NCI-H524 treated with DMSO at 0.1 percent for 48 hours (cell line): ENCODE measurements around the gene MAZ.
"Not testable (repeated sequence)": the region's sequence is repeated elsewhere in the genome, so short reads cannot be mapped to it uniquely, and the experiment has no call there.

Source experiments
- DNase-seq: peaks from one replicate; lab custom pipeline; 2025; lab: John Stamatoyannopoulos, UW

Gene MAZ

DNA sequence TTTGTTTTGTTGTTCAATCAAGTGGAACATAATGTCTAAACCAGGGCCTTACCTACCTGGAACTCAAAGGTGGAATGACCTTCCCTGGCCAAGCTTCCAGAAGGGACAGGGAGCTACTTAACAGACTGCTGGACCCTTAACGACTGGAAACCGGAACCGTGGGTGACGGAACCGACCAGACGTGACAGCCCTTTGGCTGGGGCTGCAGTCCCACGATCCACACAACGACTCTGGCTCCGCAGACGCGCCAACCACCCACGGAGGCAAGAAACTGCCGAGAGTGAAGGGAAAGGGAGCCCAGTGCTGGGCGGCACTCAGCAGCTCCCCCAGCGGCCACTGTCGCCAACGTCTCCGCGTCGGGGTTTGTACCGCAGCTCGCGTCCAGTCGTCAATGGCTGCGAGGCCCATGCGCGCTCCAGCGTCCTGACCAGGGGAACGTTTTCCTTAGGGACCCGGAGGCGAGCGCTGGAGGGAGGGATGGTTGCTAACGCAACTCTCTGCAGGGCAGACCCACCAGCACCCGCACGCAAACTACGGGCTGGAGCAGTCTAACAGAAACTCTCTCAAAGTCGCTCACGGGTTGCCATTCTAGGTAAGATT, 21.3 kb upstream of the MAZ start:
- no peak for DNase-seq

DNA sequence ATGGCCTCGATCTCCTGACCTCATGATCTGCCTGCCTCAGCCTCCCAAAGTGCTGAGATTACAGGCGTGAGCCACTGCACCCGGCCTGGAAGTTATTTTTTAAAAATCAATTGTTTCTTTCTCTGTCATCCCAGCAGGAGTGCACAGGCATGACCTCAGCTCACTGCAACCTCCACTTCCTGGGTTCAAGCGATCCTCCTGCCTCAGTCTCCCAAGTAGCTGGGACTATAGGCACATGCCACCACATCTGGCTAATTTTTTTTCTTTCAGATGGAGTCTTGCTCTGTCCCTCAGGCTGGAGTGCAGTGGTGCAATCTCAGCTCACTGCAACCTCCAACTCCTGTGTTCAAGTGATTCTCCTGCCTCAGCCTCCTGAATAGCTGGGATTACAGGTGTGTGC, 19.2 kb upstream of the MAZ start:
- not testable (repeated sequence) for DNase-seq

DNA sequence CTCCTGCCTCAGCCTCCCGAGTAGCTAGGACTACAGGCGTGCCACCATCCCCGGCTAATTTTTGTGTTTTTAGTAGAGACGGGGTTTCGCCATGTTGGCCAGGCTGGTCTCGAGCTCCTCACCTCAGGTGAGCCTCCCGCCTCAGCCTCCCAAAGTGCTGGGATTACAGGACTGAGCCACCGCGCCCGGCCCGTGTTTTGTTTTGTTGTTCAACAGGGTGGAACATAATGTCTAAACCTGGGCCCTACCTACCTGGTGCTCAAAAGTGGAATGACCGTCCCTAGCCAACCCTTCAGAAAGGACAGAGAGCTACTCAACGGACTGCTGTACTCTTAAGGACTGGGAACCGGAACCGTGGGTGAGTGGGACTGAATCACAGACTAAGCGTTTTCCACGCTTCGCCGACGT, 16.6 kb upstream of the MAZ start:
- no peak for DNase-seq

GRCh38 chr16:29790183-29790948, 16.0 kb upstream of the MAZ start, which contains the start of gene KIF22:
TSS of gene KIF22 (plus strand) at chr16:29790751. CDS start at chr16:29790760, 9 bp downstream.
- DNase-seq, result peak; percentile 96

DNA sequence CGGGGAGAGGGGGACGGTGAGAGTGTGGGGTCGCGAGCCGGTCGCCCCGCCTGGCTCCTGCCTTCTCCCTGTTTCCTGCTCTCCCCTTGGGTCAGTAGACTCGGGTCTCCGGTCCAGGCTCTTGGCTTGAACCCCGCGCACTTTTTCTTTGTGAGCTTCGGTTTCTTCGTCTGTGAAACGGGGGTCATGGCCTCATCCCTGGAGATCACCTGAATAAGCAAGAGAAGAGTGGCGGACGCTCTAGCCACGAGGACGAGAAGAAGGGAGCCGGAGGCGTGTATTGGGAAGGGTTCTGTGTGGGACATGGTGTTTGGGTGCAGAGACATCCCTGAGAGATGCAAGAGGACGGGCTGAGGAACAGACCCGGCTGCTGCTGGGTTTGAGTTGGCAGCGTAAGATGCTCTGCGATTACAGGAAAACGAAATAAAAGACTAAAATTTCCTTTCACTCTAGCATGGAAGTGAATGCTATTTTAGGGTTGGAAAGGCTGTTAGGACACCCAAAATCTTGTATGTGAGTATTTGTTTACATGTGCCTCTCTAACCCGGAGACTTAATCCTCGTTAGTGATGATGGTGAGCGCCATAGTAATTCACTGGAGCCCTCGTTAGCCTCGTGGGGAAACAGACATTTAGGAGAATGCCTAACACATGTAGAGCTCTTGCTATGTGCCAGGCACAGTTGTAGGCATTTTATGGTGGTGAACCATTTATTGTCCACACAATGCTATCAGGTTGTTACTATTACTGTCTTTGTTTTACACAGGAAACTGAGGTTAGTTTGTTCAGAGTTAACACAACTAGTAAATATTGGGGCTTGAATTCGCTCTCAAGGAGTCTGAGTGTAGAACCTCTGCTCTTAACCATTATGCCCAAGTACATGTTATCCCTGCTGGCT, 15.1 kb upstream of the MAZ start:
- DNase-seq, result no peak

- DNase-seq, result no peak
These were observed 14.2 kb upstream of the MAZ start for GRCh38 chr16:29791845-29792807.

DNA sequence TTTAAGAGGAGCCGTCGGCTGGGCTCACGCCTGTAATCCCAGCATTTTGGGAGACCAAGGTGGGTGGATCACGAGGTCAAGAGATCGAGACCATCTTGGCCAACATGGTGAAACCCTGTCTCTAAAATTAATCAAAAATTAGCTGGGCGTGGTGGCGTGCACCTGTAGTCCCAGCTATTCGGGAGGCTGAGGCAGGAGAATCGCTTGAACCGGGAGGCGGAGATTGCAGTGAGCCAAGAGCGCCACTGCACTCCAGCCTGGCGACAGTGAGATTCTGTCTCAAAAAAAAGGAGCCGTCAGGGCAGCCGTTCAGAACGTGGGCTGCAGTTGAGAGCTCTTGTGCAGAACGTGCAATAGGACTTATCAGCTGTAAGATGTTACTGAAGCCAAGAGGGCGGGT, 13.2 kb upstream of the MAZ start:
- DNase-seq, result not testable (repeated sequence)

GRCh38 chr16:29794231-29794710, 12.1 kb upstream of the MAZ start:
- no peak for DNase-seq

DNA sequence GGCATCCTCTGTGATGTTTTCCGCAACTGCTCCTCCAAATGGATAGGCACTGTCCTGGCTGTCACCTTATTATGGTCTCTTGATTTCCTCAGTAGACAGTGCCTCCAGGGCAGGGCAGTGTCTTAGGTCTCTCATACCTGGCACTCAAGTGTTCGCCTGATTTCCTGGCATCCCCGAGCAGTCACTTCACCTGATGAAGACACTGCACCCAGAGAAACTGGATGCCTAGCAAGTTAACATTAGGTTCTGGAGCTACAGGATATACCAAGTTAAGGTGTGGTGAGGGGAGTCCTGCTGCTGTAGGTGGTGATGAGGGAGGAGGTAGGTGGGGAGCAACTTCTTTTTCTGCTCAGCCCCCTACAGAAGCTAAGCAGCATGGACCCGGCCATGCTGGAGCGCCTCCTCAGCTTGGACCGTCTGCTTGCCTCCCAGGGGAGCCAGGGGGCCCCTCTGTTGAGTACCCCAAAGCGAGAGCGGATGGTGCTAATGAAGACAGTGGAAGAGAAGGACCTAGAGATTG, 3.9 kb upstream of the MAZ start:
- no peak for DNase-seq

GRCh38 chr16:29804020-29804419, 2.3 kb upstream of the MAZ start:
- no peak for DNase-seq

GRCh38 chr16:29804455-29805231, 1.7 kb upstream of the MAZ start:
- DNase-seq, result peak; percentile 21

GRCh38 chr16:29805232-29806098, 864 bp upstream of the MAZ start:
- peak; percentile 93 for DNase-seq

DNA sequence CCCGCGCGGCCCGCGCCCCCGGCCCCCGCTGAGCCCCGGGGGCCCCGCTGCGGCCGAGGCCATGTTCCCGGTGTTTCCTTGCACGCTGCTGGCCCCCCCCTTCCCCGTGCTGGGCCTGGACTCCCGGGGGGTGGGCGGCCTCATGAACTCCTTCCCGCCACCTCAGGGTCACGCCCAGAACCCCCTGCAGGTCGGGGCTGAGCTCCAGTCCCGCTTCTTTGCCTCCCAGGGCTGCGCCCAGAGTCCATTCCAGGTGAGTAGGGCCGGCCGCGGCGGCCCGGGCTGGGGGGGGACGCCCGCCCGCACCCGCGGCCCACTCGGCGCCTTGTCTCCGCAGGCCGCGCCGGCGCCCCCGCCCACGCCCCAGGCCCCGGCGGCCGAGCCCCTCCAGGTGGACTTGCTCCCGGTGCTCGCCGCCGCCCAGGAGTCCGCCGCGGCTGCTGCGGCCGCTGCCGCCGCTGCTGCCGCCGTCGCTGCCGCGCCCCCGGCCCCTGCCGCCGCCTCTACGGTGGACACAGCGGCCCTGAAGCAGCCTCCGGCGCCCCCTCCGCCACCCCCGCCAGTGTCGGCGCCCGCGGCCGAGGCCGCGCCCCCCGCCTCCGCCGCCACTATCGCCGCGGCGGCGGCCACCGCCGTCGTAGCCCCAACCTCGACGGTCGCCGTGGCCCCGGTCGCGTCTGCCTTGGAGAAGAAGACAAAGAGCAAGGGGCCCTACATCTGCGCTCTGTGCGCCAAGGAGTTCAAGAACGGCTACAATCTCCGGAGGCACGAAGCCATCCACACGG, 504 bp downstream of the MAZ start:
- no peak for DNase-seq

DNA sequence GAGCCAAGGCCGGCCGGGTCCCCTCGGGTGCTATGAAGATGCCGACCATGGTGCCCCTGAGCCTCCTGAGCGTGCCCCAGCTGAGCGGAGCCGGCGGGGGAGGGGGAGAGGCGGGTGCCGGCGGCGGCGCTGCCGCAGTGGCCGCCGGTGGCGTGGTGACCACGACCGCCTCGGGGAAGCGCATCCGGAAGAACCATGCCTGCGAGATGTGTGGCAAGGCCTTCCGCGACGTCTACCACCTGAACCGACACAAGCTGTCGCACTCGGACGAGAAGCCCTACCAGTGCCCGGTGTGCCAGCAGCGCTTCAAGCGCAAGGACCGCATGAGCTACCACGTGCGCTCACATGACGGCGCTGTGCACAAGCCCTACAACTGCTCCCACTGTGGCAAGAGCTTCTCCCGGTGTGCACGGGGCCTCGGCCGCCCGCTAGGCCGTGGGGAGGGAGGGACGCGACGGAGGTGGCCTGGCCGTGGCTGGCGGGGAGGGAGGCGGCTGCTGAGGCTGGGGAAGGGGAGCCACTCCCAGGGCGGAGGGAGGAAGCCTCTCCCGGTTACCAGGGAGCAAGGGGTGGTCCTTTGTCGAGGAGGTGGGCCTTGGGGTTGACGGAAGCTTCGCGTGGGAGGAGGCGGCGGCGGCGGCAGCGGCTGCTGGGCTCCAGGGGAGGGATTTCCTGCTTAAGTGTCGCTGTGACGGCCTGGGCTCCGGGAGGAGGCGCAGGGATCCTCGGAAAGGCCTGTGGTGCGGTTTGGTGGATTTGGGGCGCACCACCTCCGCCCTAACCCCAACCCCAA, 1.3 kb downstream of the MAZ start:
- DNase-seq, result peak; percentile 74

DNA sequence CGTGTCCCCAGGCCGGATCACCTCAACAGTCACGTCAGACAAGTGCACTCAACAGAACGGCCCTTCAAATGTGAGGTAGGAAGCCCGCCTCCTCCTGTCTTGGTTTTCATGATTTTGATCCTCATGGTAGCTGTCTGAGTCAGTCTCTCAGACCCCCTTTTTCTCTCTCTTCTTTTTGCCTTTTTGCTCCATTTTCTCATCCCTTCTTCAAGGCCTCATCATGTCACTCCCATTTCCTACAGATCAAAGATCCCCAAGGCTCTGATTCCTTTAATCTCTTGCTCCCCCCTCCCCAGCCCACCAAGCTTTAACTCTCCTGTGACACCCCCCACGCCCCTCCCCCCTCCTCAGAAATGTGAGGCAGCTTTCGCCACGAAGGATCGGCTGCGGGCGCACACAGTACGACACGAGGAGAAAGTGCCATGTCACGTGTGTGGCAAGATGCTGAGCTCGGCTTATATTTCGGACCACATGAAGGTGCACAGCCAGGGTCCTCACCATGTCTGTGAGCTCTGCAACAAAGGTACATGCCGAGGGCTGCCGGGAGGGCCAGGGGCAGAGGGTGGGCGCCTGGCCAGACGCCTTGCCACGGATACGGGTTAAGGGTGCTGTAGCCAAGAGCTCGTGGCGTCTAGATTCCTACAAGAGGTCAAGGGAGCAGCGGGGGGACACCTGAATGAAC, 2.0 kb downstream of the MAZ start:
- no peak for DNase-seq

DNA sequence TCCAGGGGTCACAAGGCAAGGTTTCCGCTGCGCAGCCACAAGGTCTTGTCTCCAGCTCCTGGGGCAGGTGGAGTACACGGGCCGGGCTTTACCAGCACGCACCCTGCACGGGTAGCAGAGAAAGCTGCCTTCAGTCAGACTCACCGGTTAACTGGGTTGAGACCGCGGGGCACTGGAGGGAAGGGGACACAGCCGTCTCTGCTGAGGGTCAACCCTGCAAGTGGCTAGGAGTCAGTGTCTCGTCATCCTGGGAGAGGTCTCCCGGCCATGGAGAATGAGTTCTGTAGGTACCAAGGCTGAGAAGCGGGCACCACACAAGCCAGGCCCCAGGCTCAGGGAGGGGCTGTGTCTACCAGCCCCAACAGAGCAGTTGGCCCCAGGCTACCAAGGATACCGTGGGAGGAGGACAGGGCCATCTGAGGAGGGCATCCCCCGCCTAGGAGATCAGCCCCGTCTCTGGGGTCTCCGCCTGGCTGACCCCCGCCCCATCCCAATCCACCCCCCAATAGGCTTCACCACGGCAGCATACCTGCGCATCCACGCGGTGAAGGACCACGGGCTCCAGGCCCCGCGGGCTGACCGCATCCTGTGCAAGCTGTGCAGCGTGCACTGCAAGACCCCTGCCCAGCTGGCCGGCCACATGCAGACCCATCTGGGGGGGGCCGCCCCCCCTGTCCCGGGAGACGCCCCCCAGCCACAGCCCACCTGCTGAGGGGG, 2.9 kb downstream of the MAZ start:
- DNase-seq, result no peak
